MM.1S (cell line): ENCODE measurements around the gene STARD10.

Experiments
- DNase-seq: peaks from one replicate; pipeline ENCODE4 v3.0.0-alpha.2; 2015
- H2AFZ ChIP-seq: fragments of 300-600 bp; sonication (generic); 2 replicates; pipeline ENCODE4 v1.6.0; 2016; ENCODE audit warnings: antibody characterized with exemption, low read length
- H3F3A ChIP-seq: fragments of 300-600 bp; sonication (generic); 2 replicates; pipeline ENCODE4 v1.6.1; 2016; ENCODE audit warnings: mild to moderate bottlenecking, antibody characterized with exemption, low read length, moderate library complexity, mixed read lengths; ENCODE audit not compliant: insufficient read depth
- H3K27ac ChIP-seq: fragments of 300-600 bp; sonication (generic); 2 replicates; pipeline ENCODE4 v1.5.1; 2016; ENCODE audit warnings: mild to moderate bottlenecking, low read length
- H3K27me3 ChIP-seq: fragments of 300-600 bp; sonication (generic); replicated peaks from 2 replicates; pipeline ENCODE4 v1.6.0; 2016; ENCODE audit warnings: low read length; ENCODE audit not compliant: insufficient read depth
- H3K36me3 ChIP-seq: fragments of 300-600 bp; sonication (generic); replicated peaks from 2 replicates; pipeline ENCODE4 v1.6.1; 2016; ENCODE audit warnings: mild to moderate bottlenecking, low read length, mixed read lengths; ENCODE audit not compliant: insufficient read depth
- H3K4me1 ChIP-seq: fragments of 300-600 bp; sonication (generic); 2 replicates; pipeline ENCODE4 v1.6.1; 2016; ENCODE audit warnings: low read length, mixed read lengths
- H3K4me2 ChIP-seq: fragments of 300-600 bp; sonication (generic); 2 replicates; pipeline ENCODE4 v1.6.0; 2016; ENCODE audit warnings: low read depth, low read length
- H3K4me3 ChIP-seq: fragments of 300-600 bp; sonication (generic); 2 replicates; pipeline ENCODE4 v1.5.1; 2016; ENCODE audit warnings: low read length, mixed read lengths
- H3K79me2 ChIP-seq: fragments of 300-600 bp; sonication (generic); 2 replicates; pipeline ENCODE4 v1.6.1; 2016; ENCODE audit warnings: mixed run types, low read length, mixed read lengths
- H3K9ac ChIP-seq: fragments of 300-600 bp; sonication (generic); 2 replicates; pipeline ENCODE4 v1.6.1; 2016; ENCODE audit warnings: low read length, mixed read lengths
- H3K9me2 ChIP-seq: fragments of 300-600 bp; sonication (generic); replicated peaks from 2 replicates; pipeline ENCODE4 v1.6.1; 2016; ENCODE audit warnings: mild to moderate bottlenecking, low read length, mixed read lengths; ENCODE audit not compliant: insufficient read depth
- H3K9me3 ChIP-seq: fragments of 300-600 bp; sonication (generic); replicated peaks from 2 replicates; pipeline ENCODE4 v1.6.1; 2016; ENCODE audit warnings: mild to moderate bottlenecking, low read length, mixed read lengths; ENCODE audit not compliant: insufficient read depth
- H4K20me1 ChIP-seq: fragments of 300-600 bp; sonication (generic); 2 replicates; pipeline ENCODE4 v1.6.1; 2016; ENCODE audit warnings: mild to moderate bottlenecking, low read length, moderate library complexity, mixed read lengths; ENCODE audit not compliant: insufficient read depth
- EZH2 ChIP-seq: fragments of 300-600 bp; sonication (generic); optimal IDR thresholded peaks from 2 replicates; pipeline ENCODE3; 2017; ENCODE audit warnings: low read depth, mild to moderate bottlenecking, antibody characterized with exemption, low read length, mixed read lengths
- EZH2phosphoT487 ChIP-seq: fragments of 300-600 bp; sonication (generic); IDR thresholded peaks from 2 replicates; pipeline ENCODE4 v1.6.1; 2018; ENCODE audit warnings: antibody characterized with exemption, low read length
- TF ChIP-seq, protein P1 (sequence below): fragments of 300-600 bp; sonication (generic); IDR thresholded peaks from 2 replicates; pipeline ENCODE4 v1.5.1; 2016; ENCODE audit warnings: antibody characterized with exemption, low read length, mixed read lengths

STARD10 gene

DNA sequence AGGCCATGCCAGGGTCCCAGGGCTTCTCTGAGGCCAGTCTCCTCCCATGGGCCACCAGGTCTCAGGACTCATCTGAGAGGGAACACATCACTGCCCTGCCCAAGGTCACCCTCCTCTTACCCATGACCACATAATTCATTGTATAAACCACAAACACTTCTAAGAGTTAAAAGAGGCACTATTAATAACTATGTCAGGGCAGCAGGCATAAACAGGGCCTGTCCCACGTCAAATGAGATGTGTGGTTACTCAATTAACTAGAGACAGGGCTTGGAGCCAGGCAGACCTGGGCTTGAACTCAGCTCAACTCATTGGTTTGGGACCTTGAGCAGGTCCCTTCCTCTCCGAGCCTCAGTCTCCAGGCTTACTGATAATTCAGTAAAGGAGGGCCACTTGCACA, 74.7 kb downstream of the STARD10 start:
- Histone ChIP-seq H3K36me3 (no peaks in the 10 kb centered on the region), H3K9me3 (no peaks in the 10 kb centered on the region), H3K4me2 (peak overlapping the region; percentile 95), H3K9ac (peak overlapping the region; percentile 96), H3K27me3 (no peaks in the 10 kb centered on the region), H3K4me1 (peaks cover 56% of the 10 kb centered on the region), H2AFZ (no peak overlapping the region), H4K20me1 (no peaks in the 10 kb centered on the region), H3F3A (peaks cover 29% of the 10 kb centered on the region), H3K27ac (peak overlapping the region; percentile 99), H3K79me2 (peaks cover 81% of the 10 kb centered on the region), H3K9me2 (no peaks in the 10 kb centered on the region), H3K4me3 (peak overlapping the region; percentile 86; the same call in 1 of the 2 replicates)
- no peak for TF ChIP-seq EZH2
- peak; percentile 89 for DNase-seq

DNA sequence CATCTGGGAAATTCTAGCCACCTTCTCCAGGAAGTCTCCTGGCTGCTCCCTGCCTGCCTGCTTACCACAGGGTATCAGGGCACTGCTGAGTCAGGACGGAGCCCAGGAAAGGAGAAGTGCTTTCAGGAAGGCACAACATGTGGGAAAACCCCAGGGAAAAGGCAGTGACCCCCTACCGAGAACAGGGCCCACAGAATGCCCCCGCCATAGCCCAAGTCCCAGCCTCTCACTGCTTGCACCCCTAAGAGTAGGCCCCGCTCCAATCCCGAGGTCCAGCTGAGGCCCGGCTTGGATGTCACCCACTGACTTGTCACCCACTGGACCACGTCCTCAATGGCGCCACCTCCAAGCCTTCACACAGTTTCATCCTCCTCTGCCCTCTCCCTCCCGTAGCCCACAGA, 75.7 kb downstream of the STARD10 start:
- no peak for DNase-seq
- Histone ChIP-seq H3K27ac (peak overlapping the region; percentile 99; the same call in 1 of the 2 replicates), H3K9me3 (no peaks in the 10 kb centered on the region), H3K4me3 (no peak overlapping the region), H3K9ac (no peak overlapping the region; the same call in 1 of the 2 replicates), H3K79me2 (peaks cover 84% of the 10 kb centered on the region), H3K36me3 (no peaks in the 10 kb centered on the region), H2AFZ (no peak overlapping the region), H3K4me2 (peak overlapping the region; percentile 95; the same call in 1 of the 2 replicates), H3K4me1 (peaks cover 56% of the 10 kb centered on the region), H4K20me1 (no peaks in the 10 kb centered on the region), H3K27me3 (no peaks in the 10 kb centered on the region), H3F3A (peaks cover 29% of the 10 kb centered on the region), H3K9me2 (no peaks in the 10 kb centered on the region)
- TF ChIP-seq EZH2 (no peak), EZH2phosphoT487 (no peak)
- TF ChIP-seq, protein P1, sequence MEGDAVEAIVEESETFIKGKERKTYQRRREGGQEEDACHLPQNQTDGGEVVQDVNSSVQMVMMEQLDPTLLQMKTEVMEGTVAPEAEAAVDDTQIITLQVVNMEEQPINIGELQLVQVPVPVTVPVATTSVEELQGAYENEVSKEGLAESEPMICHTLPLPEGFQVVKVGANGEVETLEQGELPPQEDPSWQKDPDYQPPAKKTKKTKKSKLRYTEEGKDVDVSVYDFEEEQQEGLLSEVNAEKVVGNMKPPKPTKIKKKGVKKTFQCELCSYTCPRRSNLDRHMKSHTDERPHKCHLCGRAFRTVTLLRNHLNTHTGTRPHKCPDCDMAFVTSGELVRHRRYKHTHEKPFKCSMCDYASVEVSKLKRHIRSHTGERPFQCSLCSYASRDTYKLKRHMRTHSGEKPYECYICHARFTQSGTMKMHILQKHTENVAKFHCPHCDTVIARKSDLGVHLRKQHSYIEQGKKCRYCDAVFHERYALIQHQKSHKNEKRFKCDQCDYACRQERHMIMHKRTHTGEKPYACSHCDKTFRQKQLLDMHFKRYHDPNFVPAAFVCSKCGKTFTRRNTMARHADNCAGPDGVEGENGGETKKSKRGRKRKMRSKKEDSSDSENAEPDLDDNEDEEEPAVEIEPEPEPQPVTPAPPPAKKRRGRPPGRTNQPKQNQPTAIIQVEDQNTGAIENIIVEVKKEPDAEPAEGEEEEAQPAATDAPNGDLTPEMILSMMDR: no peak

DNA sequence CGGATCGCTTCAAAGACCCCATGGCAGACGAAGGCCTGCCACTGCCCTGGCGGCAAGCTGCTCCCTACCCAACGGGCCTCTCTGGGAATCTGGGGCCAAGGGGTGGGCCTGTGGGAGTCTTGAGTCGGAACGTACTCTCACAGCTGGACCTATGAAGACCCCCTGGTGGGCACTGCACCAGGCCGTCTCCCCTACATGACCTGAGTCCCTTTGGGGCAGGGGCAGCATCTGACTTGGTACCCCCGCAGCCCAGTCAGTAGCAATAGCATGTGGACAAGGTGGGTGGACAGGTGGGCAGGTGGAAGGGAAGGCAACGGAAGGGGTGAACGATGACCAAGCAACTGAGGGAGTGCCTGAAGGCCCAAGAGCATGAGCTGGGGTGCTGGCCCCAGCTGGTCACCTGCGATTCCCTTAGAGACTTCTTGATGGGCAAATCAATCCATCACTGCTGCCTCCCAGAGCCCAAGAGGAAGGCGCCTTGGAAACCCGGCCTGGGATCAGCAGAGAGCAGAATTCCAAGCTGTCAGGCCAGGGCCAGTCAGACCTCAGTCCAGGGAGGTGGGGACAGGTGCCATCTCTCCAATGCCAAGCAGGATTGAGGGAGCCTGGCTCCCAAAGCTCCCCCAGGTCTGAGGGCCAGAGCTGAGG, 76.9 kb downstream of the STARD10 start:
- H3K9ac ChIP-seq: peak overlapping the region; percentile 77
- no peaks in the 10 kb centered on the region for H3K27me3 ChIP-seq
- peak overlapping the region; percentile 99 for H3K27ac ChIP-seq
- H4K20me1 ChIP-seq: no peaks in the 10 kb centered on the region
- peak overlapping the region; percentile 53 for H3K4me2 ChIP-seq
- H3K4me1 ChIP-seq: peaks cover 51% of the 10 kb centered on the region
- DNase-seq: no peak
- TF ChIP-seq EZH2phosphoT487: no peak
- TF ChIP-seq, protein P1: no peak
- TF ChIP-seq EZH2: no peak
- H3K9me3 ChIP-seq: no peaks in the 10 kb centered on the region
- 0 out of 2 replicates have a peak, but pooled peaks cover 5% of the 10 kb centered on the region for H3K36me3 ChIP-seq
- H3F3A ChIP-seq: peaks cover 29% of the 10 kb centered on the region
- peaks cover 90% of the 10 kb centered on the region for H3K79me2 ChIP-seq
- no peak overlapping the region for H2AFZ ChIP-seq
- H3K9me2 ChIP-seq: no peaks in the 10 kb centered on the region
- H3K4me3 ChIP-seq: no peak overlapping the region

DNA sequence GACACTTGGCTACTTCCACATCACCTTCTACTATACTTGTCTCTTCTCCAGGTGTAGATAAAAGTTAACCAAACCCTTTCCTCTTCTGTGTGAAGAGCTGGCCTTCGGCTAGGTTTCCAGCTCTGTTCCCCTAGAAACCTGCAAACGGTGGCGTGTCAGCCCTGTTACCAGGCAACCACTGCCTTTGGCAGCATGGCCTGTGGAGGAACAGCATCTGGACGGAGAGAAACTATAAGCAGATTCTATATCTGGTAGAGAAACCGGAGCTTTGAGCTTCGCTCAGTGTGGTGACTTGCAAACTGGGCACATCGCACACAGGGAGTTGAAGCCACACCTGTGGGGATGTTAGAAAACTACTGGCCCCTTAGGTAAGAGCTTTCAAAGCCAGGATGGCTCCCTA, 77.6 kb downstream of the STARD10 start:
- Histone ChIP-seq H3F3A (peaks cover 29% of the 10 kb centered on the region), H3K9me2 (no peaks in the 10 kb centered on the region), H3K9me3 (no peaks in the 10 kb centered on the region), H3K27ac (peak overlapping the region; percentile 99), H3K4me2 (peak overlapping the region; percentile 53; the same call in 1 of the 2 replicates), H3K9ac (peak overlapping the region; percentile 77), H3K27me3 (no peaks in the 10 kb centered on the region), H4K20me1 (no peaks in the 10 kb centered on the region), H3K36me3 (0 out of 2 replicates have a peak, but pooled peaks cover 5% of the 10 kb centered on the region), H3K4me3 (no peak overlapping the region), H3K4me1 (peaks cover 51% of the 10 kb centered on the region), H3K79me2 (peaks cover 89% of the 10 kb centered on the region), H2AFZ (no peak overlapping the region)
- TF ChIP-seq, protein P1: no peak
- TF ChIP-seq EZH2phosphoT487: no peak
- TF ChIP-seq EZH2: no peak
- DNase-seq: peak; percentile 91
